ENCODE results near the gene TNFRSF1A.

Gene TNFRSF1A

DNA sequence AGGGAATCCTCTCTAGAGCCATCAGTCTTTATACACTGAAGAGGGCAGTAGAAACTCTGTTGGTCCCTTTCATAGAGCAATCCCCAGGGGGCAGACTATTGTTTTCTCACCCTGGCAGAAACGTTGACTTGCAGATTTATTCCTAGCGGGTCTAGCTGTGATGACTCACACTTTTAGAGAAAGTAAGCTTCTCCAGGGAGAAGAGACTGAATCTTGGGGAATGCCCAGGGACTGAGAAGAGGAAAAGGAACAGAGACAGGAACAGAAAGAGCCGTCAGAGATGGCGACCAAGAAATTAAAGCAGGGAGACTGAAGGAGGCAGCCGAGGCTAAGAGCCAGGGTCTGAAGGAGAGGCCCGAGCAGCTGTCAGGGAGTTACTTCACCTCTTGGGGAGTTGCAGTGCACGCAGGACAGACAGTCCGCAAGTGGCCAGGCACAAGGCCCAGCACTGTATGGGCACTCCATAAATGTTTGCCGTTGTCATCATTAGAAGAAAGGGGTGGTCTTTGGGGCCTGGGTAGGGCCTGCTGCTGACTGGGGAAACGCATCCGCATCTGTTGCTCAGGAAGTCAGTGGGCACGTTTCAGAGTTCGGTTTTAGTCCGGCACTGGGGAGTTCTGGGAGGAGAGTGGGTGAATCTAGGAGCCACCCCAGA is 18.4 kb downstream of the TNFRSF1A start:
- DNase-seq = peak; percentile 63 to 69

GRCh38 chr12:6322969-6323339 is 18.9 kb downstream of the TNFRSF1A start:
- DNase-seq = no peak

DNA sequence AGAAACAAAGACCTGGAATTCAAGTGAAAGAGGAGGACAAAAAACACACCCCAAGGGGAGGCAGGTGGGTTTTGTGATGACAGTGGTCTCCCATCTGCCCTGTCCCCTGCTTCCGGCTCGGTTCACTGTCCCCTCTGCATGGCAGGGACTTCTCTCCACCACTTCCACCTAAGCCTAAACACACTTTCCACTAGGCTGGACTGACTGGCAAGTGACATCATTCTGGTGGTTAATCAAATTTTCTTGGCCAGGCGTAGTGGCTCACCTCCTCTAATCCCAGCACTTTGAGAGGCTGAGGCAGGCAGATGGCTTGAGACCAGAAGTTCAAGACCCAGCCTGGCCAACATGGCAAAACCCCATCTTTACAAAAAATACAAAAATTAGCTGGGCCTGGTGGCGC is 19.5 kb downstream of the TNFRSF1A start:
- no peak for DNase-seq

DNA sequence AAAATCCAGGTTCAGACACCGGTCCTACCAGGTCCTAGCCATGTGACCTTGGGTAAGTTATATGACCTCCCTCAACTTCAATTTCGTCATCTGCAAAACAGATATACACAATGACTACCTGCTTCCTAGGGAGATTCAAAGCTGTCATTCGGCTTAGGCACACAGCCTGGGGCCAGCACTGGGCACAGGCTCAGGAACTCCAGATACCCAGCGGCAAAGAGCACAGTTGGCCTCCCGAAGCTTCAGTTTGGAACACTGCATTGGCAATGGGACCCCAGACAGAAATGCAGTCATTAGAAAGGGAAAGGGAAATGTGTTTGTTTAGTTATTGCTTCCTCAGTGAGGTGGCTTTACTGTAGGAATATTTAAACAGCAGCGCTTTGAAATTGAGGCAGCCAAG is 20.0 kb downstream of the TNFRSF1A start:
- no peak for DNase-seq

- no peak for DNase-seq
Measured at GRCh38 chr12:6319446-6319845, 22.4 kb downstream of the TNFRSF1A start.

DNA sequence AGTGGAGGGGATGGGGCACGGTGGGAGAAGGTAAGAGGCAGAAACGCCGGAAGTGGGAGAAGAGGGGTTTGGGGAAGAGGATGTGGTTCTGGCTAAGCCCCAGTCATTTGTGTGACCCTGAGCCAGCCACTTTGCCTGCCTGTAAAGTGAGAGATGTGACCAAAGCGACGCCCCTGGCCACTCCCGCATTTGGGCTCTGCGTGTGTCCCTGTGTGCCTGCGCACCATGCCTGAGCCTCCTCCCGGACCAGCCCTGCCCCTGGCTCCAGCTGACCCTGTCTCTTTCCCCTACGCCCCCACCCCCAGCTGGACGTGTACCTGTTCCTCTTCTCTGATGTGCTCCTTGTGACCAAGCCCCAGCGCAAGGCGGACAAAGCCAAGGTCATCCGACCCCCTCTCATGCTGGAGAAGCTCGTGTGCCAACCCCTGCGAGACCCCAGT is 23.4 kb downstream of the TNFRSF1A start:
- DNase-seq = no peak

GRCh38 chr12:6317693-6318439 is 24.0 kb downstream of the TNFRSF1A start:
- no peak for DNase-seq

DNA sequence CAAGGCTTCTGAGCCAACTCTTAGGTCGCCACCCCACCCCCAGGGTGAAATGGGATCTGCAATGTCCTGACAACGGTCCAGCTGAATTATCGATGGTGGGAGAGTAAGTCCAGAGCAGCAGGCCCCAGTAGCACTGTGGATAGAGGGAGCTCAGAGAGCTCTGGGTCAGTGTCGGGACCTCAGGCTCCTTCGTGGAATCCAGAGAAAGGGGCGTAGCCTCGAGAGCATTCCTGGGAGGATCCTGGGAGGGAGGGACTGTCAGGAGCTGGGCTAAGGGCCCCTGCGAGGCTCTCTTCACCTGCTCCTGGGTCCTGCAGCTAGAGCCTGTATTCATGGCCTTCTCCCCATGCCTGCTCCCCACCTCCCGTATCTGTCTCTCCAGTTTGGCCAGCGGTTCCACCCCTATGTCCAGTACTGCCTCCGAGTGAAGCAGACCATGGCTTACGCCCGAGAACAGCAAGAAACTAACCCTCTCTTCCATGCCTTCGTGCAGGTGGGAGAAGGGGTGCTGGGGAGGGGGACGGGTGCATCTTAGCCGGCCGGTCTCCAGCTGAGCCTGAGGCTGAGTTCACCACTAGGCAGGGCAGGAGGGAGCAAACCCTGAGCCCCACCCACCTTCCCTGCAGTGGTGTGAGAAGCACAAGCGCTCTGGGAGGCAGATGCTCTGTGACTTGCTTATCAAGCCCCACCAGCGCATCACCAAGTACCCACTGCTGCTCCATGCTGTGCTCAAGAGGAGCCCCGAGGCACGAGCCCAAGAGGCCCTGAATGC is 24.8 kb downstream of the TNFRSF1A start:
- no peak for DNase-seq

- DNase-seq = no peak
Measured at GRCh38 chr12:6315704-6316597, 25.9 kb downstream of the TNFRSF1A start.

DNA sequence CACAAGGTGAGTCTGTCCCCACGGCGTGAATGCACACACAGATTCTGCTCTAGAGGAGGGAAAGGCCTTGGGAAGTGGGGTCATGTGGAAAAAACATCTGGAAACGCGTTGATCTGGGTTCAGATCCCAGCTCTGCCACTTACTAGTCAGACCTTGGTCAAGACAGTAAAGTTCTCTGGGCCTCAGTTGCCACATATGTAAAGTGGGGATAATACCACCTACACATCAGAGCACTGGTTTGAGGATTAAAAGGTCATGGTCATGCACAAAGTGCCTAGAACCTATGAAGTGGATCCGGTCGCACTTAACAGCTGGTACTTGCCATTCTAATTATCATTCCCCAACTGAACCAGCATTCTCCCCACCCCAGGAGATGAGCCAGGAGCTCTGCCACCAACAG is 26.7 kb downstream of the TNFRSF1A start:
- no peak for DNase-seq

GRCh38 chr12:6314776-6315175 is 27.1 kb downstream of the TNFRSF1A start:
- no peak for DNase-seq

DNA sequence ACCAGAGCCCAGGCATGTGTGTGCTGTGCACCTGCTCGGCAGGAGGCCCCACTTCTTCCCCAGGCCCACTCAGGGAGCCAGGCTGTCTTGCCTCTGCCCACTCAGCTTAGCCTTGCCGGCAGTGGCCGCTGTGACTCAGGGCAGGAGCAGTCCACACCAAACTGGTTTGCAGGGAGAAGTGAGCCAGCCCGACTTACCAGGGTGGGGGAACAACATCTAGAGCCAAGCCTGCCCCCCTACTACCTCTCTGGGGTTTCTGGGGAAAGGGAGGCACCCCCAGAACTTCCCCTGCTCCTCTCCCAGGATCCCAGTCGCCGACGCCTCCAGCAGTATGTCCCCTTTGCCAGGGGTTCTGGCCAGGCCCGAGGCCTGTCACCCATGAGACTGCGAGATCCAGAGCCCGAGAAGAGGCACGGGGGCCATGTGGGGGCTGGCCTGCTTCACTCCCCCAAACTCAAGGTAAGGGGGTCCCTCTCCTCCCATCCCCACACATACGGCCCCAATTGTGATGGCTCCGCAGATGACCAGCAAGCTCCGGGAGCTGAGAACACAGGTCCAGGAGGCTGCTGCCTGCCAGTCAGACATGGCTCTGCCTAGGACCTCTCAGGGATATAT is 28.4 kb downstream of the TNFRSF1A start:
- DNase-seq = no peak

DNA sequence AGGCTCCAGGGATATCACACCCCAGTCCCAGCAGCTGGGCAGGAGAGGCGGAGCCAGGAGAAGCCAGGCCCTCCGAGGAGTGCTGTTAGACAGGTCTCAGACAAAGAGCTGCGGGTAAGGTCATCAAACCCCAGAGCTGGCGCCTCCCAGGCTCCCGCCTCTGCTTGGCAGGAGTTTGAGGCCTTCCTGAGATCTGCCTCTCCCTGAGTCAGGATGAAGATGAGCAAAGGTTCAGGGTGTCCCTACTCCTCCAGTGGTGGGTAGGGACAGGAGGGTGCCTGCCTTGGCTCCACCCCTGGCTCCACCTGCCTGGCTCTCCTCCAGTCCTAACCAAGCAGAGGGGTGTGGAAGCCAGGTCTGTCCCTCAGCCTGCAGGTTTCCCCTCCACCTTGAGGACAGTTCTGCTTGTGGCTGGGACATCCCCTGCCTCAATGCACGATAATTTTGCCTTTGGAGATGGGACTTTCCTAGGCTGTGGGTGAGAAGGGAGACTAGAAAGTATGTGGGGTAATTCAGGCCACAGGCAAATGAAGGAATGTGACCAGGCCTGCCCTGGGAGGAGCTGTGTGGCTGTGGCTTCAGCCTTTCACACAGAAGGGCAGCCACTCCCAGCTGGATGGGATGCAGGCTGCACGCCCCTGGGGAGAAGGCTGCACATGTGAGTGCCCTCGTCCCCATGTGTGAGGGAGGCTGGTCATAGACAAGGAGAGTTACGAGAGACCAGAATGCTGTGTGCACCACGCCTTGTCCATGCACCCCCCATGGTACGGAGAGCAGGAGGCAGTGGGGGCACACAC is 29.1 kb downstream of the TNFRSF1A start:
- no peak for DNase-seq

DNA sequence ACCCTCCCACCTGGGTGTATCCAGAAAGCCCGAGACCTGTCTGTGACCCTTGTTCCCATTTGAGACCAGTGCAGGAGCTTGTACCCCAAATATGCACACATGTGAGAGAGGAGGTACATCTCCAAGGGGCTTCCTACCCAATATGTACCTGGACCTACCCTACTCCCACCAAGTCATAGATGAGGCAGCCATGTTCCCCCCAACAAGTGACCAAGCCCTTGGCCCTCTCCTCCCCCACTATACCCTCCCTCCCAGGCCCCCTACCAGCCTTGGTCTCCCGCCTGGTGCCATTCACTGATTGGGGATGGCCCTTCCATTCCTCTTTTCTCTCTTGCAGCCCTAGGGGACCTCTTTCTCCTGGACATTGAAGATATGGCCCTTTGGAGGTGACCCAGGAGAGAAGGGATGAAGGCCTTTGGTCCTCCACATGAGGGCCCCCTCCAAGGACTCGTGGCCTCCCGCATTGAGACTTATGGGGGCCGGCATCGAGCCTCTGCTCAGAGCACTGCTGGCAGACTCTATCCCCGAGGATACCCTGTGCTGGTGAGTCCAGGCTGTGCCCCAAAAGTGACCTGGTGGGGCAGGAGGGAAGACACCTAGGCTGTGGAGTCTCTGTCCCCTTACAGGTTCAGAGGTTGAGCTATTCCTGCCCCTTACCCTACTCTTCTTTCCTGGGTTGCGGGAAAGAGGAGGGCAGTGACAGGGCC is 29.9 kb downstream of the TNFRSF1A start:
- DNase-seq = no peak

GRCh38 chr12:6310771-6311610 is 30.9 kb downstream of the TNFRSF1A start:
- DNase-seq = peak in 1 of 2 experiments; percentile 18

GRCh38 chr12:6307529-6307928 is 34.3 kb downstream of the TNFRSF1A start:
- DNase-seq = no peak

DNA sequence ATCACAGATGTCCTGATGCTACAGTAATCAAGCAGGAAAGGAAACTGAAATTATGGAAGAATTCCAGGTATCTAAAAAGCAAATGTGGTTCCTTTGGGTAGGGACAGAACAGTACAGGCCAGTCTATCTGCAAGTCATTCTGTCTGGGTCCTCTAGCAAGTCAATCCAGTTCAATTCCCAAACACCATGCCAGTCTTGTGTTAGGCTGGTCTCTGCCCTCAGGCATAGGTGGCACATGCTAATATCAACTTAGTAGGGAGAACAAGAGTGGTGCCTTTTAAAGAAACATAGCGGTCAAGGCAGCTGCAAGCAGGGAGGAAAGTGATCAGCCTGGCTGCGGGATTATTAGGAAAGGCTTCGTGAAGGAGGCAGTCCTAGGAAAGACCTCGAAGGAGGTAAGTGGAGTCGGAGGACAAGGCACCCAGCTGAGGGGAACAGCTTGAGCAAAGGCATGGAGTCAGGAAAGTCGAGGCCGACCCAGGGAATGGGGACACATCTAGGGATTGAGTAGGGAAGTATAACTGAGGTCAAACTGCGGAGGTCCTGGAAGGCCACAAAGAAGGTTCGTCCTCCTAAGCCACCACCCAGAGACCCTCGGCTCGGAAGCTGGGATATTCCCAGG is 35.2 kb downstream of the TNFRSF1A start:
- no peak for DNase-seq

- no peak for DNase-seq
Measured at GRCh38 chr12:6306151-6306550, 35.7 kb downstream of the TNFRSF1A start.

DNA sequence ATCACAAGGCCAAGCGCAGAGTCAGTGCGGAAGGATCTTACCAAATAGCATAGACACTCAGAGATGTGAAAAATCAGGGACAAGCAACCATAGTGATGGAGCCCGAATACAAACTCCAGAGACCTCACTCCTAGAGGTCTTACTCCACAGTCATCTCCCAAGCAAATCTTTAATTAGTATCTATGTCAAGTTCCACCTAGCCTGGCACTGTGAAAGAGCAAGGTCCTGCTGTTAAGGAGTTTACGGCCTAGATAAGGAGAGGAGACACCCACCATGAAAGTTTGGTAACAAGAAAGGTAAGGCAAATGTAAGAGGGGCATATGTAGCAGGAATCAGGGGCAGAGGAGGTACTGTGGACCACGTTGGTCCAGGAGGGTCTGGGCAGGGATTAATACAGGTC is 38.8 kb downstream of the TNFRSF1A start:
- DNase-seq = no peak
